HFF-Myc (cell line): ENCODE data around the gene CFAP251.
"Not testable (repeated sequence)": the region's sequence is repeated elsewhere in the genome, so short reads cannot be mapped to it uniquely, and the experiment has no call there.

Source experiments
- DNase-seq: peaks from one replicate; pipeline ENCODE4 v3.0.0-alpha.2; 2011; ENCODE audit warnings: low read depth; ENCODE audit errors: extremely low read depth
- H3K4me3 ChIP-seq: replicated peaks from 2 replicates; pipeline ENCODE4 v1.5.1; 2011; ENCODE audit warnings: low read depth, mild to moderate bottlenecking, control low read depth, low read length
- TF ChIP-seq, protein P1 (sequence below): IDR thresholded peaks from 2 replicates; pipeline ENCODE4 v1.5.1; 2012; ENCODE audit warnings: mild to moderate bottlenecking, low read depth, low read length, control low read depth; ENCODE audit errors: missing control alignments

The CFAP251 gene

DNA sequence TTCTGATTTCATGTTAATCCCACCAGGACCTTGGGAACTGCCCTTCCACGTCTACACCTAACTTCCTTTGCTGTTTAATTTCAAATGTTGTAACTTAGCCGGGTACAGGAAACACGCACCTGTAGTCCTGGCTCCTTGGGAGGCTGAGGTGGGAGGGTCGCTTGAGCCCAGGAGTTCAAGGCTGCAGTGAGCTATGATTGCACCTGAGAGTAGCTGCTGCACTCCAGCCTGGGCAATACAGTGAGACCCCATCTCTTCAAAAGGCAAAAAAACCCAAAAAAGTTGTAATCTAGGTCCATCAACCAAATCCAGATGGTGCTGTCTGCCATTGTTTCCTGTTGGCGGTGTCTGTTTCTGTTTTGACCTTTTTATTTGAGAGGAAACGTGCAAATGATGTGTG lies 117.8 kb downstream of the CFAP251 start:
- TF ChIP-seq, protein P1, sequence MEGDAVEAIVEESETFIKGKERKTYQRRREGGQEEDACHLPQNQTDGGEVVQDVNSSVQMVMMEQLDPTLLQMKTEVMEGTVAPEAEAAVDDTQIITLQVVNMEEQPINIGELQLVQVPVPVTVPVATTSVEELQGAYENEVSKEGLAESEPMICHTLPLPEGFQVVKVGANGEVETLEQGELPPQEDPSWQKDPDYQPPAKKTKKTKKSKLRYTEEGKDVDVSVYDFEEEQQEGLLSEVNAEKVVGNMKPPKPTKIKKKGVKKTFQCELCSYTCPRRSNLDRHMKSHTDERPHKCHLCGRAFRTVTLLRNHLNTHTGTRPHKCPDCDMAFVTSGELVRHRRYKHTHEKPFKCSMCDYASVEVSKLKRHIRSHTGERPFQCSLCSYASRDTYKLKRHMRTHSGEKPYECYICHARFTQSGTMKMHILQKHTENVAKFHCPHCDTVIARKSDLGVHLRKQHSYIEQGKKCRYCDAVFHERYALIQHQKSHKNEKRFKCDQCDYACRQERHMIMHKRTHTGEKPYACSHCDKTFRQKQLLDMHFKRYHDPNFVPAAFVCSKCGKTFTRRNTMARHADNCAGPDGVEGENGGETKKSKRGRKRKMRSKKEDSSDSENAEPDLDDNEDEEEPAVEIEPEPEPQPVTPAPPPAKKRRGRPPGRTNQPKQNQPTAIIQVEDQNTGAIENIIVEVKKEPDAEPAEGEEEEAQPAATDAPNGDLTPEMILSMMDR: no peak

DNA sequence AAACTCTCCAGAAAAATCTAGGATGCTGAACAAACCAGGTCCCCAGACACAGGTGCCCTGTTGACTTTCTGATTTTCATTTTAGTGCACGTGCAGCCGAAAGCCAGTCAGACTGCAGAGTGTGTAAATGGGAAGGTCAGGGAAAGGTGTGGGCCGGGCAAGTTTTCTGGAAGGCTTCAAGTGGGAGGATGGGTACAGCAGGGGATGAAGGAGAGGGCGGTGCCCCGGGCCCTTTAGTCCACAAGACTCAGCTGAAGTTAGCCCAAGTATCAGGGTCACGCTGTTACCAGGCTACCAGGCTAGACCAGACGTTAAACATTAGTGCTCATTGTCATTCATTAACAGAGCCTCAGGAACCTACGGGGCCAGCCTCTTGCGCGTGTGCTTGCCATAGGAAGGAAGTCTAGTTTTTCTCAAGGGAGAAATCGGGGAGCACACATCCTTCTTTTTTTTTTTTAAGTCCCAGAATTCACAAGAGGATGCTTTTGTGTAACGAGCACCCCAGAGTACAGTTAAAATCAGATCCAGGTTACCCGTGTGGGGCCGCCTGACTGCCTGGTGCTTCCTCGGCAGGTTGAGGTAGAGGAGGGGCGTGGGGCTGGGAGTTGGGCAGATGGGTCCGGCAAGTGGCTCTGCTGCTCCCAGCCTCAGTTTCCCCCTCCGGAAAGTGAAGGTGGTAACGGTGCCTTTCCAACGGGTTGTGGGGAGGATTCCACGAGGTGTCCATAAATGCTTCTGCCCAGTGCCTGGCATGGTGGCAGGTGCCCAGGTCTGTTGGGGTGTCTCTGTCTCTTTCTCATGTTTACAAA lies 122.4 kb downstream of the CFAP251 start:
- no peak overlapping the region for H3K4me3 ChIP-seq
- TF ChIP-seq, protein P1: no peak
- DNase-seq: no peak

More for the DNA sequence above, 117.8 kb downstream of the CFAP251 start:
- H3K4me3 ChIP-seq: no peak overlapping the region
- no peak for DNase-seq

DNA sequence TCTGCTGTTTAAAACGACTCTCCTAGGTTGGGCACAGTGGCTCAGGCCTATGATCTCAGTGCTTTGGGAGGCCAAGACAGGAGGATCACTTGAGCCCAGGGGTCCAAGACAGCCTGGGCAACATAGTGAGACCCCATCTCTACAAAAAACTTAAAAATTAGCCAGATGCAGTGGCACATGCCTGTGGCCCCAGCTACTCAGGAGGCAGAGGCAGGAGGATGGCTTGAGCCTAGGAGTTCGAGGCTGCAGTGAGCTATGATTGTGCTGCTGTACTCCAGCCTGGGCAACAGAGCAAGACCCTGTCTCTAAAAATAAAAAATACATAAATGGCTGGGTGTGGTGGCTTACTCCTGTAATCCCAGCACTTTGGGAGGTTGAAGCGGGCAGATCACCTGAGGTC lies 123.1 kb downstream of the CFAP251 start:
- not testable (repeated sequence) for H3K4me3 ChIP-seq, DNase-seq

DNA sequence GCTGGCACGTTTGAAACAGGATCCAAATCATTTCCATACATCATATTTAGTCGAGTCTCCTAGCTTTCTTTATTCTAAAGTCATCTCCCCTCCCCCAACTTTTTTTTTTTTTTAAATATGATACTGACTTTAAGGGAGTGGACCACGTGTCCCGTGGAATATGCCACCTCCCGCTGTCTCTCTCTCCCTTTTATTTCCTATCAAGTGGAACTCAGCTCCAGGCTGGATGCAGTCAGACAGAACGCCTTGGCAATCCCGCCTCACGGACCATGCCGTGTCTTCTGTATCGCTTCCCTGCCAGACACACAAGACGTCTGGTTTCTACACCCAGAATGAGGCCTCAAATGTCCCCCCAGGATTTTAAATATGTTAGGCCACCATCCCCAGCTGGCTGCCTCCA lies 124.5 kb downstream of the CFAP251 start:
- DNase-seq: no peak
- no peak overlapping the region for H3K4me3 ChIP-seq
- TF ChIP-seq, protein P1: no peak

DNA sequence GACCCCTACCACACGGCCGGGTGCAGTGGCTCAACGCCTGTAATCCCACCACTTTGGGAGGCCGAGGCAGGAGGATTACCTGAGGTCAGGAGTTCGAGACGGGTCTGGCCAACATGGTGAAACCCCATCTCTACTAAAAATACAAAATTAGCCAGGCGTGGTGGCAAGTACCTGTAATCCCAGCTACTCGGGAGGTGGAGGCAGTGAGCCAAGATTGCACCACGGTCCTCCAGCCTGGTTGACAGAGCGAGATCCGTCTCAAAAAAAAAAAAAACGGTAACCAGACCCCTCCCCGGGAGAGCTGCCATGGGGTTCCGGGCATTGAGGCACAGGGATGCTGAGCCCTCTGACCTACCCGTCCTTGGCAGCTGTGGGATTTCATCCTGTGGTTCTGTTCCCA lies 125.1 kb downstream of the CFAP251 start:
- DNase-seq: no peak
- TF ChIP-seq, protein P1: no peak
- H3K4me3 ChIP-seq: no peak overlapping the region

DNA sequence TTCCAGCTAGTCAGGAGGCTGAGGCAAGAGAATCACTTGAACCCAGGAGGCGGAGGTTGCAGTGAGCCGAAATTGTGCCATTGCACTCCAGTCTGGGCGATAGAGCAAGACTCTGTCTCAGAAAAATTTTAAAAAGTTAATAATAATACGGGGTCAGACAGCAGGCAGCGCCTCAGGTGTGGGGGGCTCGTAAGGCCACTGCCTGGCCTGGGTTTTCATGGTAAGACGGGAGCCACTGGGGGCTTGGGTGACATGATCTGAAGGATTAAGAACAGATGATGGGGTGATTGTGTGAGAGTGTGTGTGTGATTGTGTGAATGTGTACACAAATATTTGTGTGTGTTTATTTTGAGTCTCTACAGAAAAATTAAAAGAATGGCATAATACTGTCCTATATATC lies 126.9 kb downstream of the CFAP251 start:
- no peak for DNase-seq
- TF ChIP-seq, protein P1: no peak
- H3K4me3 ChIP-seq: no peak overlapping the region

DNA sequence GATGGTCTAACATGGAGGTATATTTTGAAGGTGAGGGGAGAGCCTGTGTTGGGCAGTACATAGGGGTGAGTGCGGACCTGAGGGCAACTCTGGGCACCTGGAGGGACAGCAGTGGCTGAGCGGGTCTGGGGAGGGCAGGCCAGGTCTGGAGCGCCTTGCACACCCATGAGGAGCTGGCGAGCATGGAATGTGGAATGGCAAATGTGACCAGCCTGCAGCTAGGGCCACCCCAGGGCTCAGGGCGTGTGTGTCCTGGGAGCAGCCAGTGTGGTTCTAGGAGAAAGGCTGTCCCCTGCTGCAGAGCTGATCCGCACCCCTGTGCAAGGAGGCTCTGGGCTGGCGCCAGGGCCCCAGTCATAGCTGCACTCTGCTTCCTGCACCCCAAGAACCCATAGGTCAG lies 127.8 kb downstream of the CFAP251 start:
- TF ChIP-seq, protein P1: no peak
- no peak for DNase-seq
- no peak overlapping the region for H3K4me3 ChIP-seq
